ENCODE data around the gene DNM3.
"Not testable (repeated sequence)": the region's sequence is repeated elsewhere in the genome, so short reads cannot be mapped to it uniquely, and the experiment has no call there.

The DNM3 gene

GRCh38 chr1:171841050-171841910, at the start of gene DNM3:
Gene DNM3 (plus strand): TSS chr1:171841498. CDS start chr1:171841657, 159 bp downstream.
- DNase-seq, result peak; percentile 23

DNA sequence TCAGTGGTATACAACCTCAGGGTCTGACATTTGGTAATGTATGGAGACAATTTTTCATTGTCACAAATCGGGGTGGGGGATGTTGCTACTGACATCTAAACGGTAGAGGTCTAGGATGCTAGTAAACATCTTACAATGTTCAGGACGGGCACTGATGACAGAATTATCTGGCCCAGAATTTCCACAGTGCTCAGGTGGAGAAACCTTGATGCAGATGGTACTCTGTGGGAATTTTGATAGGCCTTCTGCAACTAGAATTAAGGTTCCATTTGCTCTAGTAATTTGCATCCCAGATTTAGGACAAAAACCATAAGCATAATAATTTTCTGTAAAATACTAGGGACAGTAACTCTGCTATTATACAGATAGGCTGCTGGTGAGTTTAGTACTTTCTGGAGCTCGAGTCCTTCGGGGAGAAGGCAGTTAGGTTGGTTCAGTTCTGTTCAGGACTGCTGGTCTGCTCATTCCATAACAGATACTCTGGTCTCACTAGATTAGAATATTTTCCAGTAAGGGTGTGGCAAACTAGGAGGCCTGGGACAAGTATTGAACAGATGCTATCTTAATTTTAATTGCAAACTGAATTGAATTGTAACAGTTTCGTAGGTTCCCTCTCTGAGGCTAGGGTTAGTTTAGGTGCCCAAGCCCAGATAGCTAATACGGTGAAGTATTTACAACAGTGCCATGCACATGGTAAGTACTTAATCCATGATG, 48.5 kb upstream of the DNM3 start:
- DNase-seq, result no peak

- DNase-seq, result no peak
These were observed 47.7 kb upstream of the DNM3 start for GRCh38 chr1:171793636-171794035.

DNA sequence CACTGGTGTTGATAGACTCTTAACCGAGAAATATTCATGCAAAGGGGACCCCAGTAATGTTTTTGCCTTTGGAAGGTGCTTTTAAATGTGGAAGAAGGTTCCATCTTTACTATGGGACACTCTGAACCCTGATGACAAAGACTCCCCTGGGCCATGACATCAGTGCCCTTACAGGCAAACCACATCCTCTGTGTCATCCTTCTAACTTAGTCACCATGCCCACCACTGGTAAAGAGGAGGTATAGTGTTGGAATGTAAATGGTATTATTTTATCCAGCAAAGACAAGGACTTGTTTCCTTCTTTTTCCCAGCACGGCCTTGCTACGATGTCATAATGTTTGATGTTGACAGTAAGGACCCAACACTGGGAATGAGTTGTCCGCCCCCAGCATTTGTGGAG, 47.2 kb upstream of the DNM3 start:
- DNase-seq, result no peak

- DNase-seq, result no peak
These were observed 44.7 kb upstream of the DNM3 start for GRCh38 chr1:171796592-171796991.

- no peak for DNase-seq
These were observed 43.0 kb upstream of the DNM3 start for GRCh38 chr1:171798311-171798710.

DNA sequence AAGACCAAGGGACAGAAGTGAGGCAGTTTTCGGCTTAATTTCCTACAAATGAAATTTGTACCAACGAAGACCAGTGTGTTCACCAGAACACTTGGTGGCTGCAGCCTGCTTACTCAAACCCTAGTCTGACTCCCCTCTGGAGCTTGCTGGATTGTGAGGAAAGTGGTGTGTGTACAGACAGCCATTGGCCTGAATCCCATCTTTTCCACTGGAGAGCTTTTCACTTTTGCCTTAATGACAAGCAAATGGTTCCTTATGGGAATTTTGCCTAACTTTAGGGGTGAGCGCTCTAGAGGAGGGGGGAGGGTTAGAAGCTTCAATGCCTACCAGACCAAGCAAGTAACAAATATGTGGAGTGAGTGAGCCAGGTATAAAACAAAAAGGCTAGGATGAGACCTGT, 42.5 kb upstream of the DNM3 start:
- DNase-seq, result no peak

GRCh38 chr1:171799166-171799565, 42.1 kb upstream of the DNM3 start:
- no peak for DNase-seq

DNA sequence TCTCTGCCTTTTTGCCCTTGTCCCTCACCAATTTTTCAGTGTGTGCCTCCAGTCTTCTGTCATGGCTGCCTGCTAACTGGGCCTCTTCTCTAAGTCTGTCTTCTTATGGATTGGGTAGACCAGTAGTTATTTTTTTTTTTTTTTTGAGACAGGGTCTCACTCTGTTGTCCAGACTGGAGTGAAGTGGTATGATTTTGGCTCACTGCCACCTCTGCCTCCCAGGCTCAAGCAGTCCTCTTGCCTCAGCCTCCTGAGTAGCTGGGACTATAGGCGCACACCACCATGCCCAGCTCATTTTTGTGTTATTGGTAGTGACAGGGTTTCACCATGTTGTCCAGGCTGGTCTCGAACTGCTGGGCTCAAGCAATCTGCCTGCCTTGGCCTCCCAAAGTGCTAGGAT, 41.6 kb upstream of the DNM3 start:
- not testable (repeated sequence) for DNase-seq

DNA sequence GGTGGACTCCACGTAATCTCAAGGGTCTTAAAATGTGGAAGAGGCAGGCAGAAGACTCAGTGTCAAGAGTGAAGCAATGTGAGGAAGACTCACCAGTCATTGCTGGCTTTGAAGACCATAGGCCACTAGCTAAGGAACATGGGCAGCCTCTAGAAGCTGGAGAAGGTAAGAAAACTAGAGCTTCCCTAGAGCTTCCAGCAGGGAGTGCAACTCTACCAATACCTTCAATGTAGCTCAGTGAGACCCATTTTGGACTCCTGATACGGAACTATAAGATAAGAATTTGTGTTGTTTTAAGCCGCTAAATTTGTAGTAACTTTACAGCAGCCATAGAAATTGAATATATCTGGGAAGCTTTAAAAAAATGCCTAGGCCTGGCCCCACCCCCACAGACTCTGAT, 41.0 kb upstream of the DNM3 start:
- DNase-seq, result no peak

DNA sequence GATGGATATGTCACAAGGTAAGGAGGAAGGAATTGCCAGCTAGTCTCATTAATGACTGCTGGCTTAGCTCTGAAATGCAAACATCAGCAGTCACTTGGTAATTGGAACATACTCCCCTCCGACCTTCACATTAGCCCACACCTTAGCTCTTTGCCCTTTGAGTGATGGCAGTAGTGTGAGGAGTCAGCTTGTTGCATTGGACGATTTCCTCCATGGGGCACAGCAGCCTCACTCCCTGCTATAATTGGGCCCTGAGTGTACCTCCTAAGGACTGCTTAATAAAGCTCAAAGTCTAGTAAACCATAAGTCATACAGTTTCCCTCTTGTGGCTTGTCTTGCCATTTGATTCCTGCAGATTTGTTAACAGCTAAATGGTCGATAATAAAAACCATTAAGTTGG, 40.4 kb upstream of the DNM3 start:
- DNase-seq, result no peak

GRCh38 chr1:171801487-171801891, 39.8 kb upstream of the DNM3 start:
- DNase-seq, result peak; percentile 14

DNA sequence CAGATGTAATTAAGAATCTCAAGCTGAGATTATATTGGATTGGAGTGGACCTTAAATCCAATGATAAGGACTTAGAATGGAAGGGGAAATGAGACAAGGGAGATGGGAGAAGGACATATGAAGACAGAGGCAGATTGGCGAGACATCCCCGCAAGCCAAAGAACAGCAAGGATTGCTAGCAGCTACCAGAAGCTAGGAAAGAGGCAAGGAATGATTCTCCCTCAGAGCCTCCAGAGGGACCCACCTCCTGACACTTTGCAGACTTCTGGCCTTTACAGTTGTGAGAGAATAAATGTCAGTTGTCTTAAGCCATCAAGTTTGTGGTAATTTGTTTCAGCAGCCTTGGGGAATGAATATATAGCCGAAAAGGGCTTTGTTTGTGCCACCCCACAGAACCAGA, 39.1 kb upstream of the DNM3 start:
- DNase-seq, result no peak

DNA sequence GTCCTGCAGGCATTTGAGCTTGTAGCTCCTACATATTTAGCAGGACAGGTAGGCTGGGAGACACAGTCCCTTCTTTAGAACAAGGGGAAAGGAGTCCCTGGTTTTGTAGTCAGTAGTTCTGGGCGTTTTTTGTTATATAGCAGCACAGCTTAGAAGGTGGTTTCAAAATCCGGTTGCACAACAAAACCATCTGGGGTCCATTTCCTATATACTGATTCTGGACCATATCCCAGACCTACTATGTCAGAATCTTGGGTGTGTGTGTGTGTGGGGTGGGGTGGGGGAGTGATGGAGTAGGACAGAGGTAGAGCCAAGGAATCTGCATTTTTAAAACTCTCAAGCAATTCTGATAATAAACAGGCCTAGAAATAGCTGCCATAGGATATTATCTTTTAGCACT, 38.3 kb upstream of the DNM3 start:
- DNase-seq, result no peak

- no peak for DNase-seq
These were observed 37.8 kb upstream of the DNM3 start for GRCh38 chr1:171803461-171804022.

DNA sequence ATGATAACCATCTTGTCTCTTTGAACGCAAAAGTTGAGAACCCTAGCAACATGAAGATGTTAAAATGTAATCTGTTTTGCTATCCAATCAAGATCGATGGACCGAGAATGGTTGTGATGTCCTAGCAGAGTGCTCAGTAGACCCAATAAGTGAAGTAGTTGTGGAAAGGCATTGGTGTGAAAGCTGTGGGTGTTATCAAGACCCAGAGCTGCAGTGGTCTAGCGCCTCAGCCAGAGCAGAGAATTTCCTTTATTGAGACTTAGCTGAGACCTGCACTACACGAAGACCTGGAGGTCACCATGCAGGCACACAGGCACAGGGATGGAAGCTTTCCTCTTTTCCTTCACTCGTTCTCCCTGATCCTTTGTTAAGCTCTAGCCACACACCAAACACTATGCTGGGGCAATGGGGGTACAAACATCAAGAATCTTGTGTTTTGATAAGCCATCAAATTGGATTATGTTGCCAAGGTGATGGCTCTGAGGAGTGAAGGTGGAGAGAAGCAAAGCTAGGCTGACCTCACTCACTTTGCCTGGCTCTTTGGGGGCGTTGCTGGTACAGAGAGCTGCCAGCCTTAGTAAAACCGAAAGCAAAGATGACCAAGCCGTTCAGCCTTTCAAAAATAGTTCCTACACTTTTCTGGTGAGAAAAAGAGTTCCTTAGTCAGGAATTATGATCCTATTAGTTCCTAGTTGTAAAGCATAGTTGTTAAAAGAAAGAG, 35.7 kb upstream of the DNM3 start:
- DNase-seq, result no peak

DNA sequence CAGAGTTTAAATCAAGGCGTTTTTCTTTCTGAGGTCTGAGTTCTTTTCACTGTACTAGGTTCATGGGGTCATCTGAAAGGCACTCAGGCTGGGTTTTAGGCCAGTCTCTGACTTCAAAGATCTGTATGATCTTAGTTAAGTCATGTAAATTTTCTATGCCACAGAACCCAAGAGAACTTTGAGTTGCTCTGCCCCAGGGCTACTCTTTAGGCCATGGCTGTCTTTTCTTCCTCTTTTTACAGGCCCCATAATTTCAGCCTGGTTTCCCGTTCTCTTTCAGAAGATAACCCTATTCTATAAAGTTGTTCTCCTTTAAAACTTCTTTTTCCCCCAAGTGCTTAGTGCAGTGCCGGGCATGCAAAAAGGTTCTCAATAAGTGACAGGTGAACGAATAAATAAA, 33.7 kb upstream of the DNM3 start:
- DNase-seq, result no peak

GRCh38 chr1:171809834-171810233, 31.5 kb upstream of the DNM3 start:
- no peak for DNase-seq

- no peak for DNase-seq
These were observed 29.6 kb upstream of the DNM3 start for GRCh38 chr1:171811672-171812071.

- DNase-seq, result no peak
These were observed 26.6 kb upstream of the DNM3 start for GRCh38 chr1:171814692-171815091.

DNA sequence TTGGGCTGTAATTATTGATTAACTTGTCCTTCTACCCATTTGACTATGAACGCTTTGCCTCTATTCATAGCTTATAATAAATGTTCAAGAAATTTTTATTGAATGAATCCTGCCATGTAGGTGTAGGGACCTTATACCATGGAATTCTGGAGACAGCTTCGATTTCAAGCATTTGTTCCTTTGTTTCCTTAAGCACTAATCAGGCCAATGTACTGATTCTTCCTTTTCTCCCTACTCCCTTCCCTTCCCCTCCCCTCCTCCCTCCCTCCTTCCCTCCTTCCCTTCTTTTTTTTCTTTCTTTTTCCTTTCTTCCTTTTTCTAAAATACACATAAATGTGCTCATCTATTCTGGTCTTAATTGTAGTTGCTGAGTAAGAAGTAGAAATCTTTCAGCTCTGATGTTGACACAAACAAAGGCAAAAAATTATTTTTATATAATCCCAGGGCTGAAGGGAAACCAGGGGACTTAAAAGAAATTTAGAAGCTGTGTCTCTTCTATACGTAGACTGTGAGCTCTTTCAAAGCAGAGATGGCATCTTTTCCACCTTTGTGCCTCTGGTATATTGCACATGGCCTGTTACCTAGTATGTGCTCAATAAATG, 24.9 kb upstream of the DNM3 start:
- no peak for DNase-seq

GRCh38 chr1:171817511-171818265, 23.6 kb upstream of the DNM3 start:
- DNase-seq, result no peak
